Middle frontal gyrus (tissue), 1 donor: ENCODE results near the gene PSMC3.

Experiments
- DNase-seq: peaks from one replicate; pipeline ENCODE4 v3.0.0-alpha.2; 2015; ENCODE audit warnings: low spot score; ENCODE audit errors: extremely low spot score

The PSMC3 gene

GRCh38 chr11:47443028-47443700 is 16.9 kb upstream of the PSMC3 start:
- DNase-seq = no peak

DNA sequence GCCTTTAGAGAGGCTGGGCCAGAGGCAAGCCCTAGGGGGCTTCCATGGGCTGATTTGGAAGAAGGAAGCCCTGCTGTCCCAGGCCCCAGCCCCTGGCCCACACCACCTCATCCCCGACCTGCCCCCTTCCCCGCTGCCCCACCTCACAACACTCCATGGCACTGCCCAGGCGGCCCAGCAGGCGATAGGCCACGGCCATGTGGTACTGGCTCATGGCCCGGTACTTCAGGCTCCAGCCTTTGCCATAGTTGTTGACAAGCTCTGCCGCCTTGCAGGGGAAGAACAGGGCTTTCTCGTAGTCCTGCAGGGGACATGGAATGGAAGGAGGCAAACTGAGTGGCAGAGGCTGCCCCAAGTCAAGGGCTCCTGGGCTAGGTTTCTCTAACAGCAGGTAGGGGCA is 16.3 kb upstream of the PSMC3 start:
- no peak for DNase-seq

GRCh38 chr11:47441421-47441820 is 15.2 kb upstream of the PSMC3 start:
- no peak for DNase-seq

DNA sequence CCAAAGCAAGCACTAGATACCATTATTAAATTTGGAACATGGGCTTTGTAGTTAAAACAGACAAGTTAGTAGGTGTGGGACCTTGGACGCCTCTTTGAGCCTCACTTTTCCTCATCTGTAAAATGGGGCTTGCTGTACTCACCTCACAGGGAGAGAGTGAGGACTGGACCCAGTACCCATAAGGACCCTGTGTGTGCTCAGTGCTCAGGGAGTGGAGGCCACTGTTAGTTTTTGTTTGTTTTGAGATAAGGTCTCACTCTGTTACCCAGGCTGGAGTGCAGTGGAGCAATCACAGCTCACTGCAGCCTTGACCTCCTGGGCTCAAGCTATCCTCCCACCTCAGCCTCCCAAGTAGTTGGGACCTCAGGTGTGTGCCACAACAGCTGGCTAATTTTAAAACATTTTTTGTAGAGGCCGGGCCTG is 13.8 kb upstream of the PSMC3 start:
- DNase-seq = no peak

DNA sequence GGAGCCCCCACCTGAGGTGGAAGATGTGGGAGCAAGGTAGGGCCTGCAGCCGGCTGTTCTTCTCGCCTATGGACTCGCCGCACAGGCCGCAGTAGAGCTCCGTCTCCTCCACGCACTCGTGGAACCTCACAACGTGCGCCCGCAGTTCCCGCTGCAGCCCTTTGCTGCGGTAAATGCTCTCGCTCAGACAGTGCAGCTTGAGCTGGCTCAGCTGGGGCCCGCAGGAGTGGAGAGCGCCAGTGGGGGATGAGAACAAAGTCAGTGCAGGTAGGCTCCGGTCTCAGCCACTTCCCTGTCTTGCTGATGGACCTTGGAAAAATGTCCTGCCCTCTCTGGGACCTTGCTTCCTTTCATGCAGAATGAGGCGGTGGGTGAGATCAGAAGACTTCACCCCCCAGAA is 12.5 kb upstream of the PSMC3 start:
- DNase-seq = no peak

DNA sequence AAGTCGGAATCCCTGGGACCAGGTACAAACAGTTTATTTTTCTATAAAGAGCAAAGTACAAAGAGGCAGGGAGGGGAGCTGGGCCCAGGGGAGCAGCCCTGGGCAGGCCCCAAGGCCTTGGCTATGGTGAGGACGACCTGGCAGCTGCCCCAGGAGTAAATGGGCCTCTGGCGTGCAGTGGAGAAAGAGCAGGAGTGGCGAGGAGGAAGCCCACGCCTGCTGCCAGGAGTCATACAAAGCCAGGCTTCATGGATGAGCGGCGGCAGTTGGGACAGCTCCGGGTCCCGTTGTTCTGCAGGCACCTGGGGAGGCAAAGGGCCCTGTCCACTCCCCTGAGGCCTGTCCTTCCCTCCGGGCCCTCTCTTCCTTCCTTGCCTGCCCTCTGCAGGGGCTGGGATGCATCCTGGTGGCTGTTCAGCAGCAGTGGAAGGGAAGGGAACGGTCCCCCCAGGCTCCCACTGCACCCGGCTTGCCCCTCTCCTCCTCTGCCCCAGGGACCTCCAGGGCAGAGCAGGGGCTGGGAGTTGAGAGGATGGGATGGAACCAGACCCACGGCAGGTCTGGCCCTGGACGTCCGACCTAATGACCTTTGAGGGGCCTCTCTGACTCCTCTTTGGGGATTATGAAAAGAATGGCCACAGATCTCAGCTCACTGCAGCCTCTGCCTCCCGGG is 11.6 kb upstream of the PSMC3 start:
- no peak for DNase-seq

DNA sequence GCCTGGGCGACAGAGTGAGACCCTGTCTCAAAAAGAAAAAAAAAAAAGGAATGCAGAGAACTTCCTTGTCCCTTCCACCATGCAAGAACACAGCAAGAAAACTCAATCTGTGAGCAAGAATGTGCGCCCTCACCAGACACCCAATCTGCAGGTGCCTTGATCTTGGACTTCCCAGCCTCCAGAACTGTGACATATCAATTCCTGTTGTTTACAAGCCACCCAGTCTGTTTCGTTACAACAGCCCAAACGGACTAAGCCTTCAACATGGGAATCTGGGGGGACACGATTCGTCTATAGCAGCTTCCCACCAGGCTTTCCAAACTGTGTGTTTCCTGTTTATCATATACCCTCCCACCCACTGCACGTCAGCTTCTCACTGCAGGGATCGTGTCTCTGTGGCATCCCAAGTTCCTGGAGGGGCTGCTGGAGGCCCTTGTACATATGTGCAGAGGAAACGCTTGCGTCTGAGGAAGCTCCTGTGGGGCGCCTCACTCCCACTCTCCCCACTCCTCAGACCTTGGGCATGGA is 11.0 kb upstream of the PSMC3 start:
- DNase-seq = no peak

- DNase-seq = no peak
Measured at GRCh38 chr11:47436726-47437125, 10.5 kb upstream of the PSMC3 start.

DNA sequence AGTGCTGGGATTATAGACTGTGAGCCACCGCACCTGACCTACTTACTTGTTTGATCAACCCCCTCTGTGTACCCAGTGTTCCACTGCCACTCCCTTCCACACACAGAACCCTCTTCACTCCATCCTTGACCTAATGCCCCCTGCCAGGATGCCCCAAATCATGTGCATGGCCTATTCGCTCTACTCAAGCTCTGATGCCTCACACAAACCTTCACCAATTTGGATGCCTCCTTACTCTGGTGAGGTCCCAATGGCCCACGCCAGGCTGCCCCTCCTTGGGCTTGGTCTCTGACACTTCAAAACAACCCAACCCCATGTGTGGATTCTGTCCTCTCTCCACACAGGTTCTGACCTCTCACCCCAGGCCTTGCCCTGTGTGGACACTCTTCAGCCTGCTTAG is 9.4 kb upstream of the PSMC3 start:
- DNase-seq = no peak

DNA sequence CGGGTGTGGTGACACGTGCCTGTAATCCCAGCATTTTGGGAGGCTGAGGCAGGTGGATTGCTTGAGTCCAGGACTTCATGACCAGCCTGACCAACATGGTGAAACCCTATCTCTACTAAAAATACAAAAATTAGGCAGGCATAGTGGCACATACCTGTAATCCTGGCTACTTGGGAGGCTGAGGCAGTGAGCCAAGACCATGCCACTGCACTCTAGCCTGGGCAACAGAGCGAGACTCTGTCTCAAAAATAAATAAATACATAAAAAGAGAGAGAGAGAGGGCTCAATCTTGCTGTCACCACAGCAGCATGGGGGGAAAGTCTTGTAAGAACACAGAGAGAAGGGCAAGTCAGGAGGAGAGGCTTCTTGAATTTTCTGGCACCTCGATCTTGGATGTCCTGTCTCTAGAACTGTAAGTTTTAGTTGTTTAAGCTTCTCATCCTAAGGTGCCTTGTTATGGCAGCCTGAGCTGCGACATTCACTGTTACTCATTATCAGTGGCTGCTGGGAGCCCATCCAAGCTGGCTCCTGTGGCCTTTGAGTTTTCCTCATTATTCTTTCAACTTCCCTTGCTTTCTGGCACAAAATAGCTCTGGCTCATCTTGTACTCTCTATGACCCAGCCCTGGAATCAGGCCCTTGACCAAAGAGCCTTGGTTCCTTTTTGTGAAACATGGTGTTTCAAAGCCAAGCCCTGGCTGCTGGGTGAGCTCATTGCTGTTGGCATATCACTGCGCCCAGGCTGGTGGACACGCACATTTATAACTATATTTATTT is 8.0 kb upstream of the PSMC3 start:
- DNase-seq = no peak

GRCh38 chr11:47433157-47433556 is 6.9 kb upstream of the PSMC3 start:
- DNase-seq = no peak

DNA sequence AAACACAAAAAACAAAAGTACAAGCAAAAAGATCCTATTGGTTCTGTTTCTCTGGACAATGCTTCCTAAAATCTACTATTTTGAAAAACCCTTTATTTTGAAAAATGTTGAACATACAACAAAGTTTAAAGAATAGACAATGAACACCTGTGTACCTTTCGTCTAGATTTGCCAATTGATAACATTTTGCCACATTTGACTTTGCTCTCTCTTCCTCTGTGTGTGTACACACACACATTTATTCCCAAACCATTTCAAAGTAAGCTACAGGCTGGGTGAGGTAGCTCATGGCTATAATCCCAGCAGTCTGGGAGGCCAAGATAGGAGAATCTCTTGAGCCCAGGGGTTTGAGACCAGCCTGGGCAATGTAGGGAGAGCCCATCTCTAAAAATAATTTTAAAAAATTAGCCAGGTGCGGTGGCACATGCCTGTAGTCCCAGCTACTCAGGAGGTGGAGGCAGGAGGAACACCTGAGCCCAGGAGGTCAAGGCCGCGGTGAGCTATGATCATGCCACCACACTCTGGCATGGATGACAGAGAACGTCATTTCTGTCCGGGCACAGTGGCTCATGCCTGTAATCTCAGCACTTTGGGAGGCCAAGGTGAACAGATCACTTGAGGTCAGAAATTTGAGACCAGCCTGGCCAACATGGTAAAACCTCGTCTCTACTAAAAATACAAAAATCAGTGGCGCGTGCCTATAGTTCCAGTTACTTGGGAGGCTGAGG is 5.3 kb upstream of the PSMC3 start:
- no peak for DNase-seq

- DNase-seq = no peak
Measured at GRCh38 chr11:47430524-47430923, 4.3 kb upstream of the PSMC3 start.

- DNase-seq = no peak
Measured at GRCh38 chr11:47425611-47426010, 628 bp downstream of the PSMC3 start.

GRCh38 chr11:47418454-47419259 is 7.6 kb downstream of the PSMC3 start:
- no peak for DNase-seq

- no peak for DNase-seq
Measured at GRCh38 chr11:47417712-47418111, 8.5 kb downstream of the PSMC3 start.

DNA sequence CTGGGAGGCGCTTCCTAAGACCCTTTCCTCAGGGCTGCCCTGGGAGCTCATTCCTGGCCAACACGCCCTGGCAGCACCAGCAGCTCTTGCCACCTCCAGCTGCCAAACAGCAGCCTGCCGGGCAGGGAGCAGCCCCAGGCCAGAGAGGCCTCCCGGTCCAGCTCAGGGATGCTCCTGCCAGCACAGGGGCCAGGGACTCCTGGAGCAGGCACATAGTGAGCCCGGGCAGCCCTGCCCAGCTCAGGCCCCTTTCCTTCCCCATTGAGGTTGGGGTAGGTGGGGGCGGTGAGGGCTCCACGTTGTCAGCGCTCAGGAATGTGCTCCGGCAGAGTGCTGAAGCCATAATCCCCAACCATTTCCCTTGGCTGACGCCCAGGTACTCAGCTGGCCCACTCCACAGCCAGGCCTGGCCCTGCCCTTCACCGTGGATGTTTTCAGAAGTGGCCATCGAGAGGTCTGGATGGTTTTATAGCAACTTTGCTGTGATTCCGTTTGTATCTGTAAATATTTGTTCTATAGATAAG is 10.2 kb downstream of the PSMC3 start:
- no peak for DNase-seq

- DNase-seq = no peak
Measured at GRCh38 chr11:47415091-47415854, 11.0 kb downstream of the PSMC3 start.

- DNase-seq = no peak
Measured at GRCh38 chr11:47414685-47415070, 11.6 kb downstream of the PSMC3 start.
